Neuronal stem cell (in vitro differentiated cells): Measurements from ENCODE around the gene SLC24A2.

Experiments used
- DNase-seq: peaks from one replicate; pipeline ENCODE4 v3.0.0-alpha.2; 2013; ENCODE audit warnings: low spot score
- H2AFZ ChIP-seq: one replicate; pipeline ENCODE4 v1.6.1; 2013; ENCODE audit warnings: mild to moderate bottlenecking, low read length, inconsistent platforms
- H2AK5ac ChIP-seq: 2 replicates; pipeline ENCODE4 v1.6.1; 2013; ENCODE audit warnings: low read depth, mild to moderate bottlenecking, inconsistent platforms, low read length, moderate library complexity, mixed read lengths
- H2BK120ac ChIP-seq: 2 replicates; pipeline ENCODE4 v1.6.1; 2013; ENCODE audit warnings: low read depth, mild to moderate bottlenecking, inconsistent platforms, low read length, moderate library complexity, mixed read lengths
- H2BK12ac ChIP-seq: one replicate; pipeline ENCODE4 v1.6.1; 2013; ENCODE audit warnings: low read length, inconsistent platforms
- H2BK15ac ChIP-seq: 2 replicates; pipeline ENCODE4 v1.6.1; 2013; ENCODE audit warnings: mild to moderate bottlenecking, low read length, inconsistent platforms, mixed read lengths
- H2BK5ac ChIP-seq: one replicate; pipeline ENCODE4 v1.6.1; 2013; ENCODE audit warnings: inconsistent platforms, mild to moderate bottlenecking, low read length, moderate library complexity
- H3K14ac ChIP-seq: one replicate; pipeline ENCODE4 v1.6.1; 2013; ENCODE audit warnings: low read length, inconsistent platforms
- H3K18ac ChIP-seq: 2 replicates; pipeline ENCODE4 v1.6.1; 2013; ENCODE audit warnings: low read length, inconsistent platforms
- H3K23ac ChIP-seq: 2 replicates; pipeline ENCODE4 v1.6.1; 2013; ENCODE audit warnings: low read depth, mild to moderate bottlenecking, mixed read lengths, low read length, inconsistent platforms; ENCODE audit not compliant: poor library complexity
- H3K27ac ChIP-seq: replicated peaks from 3 replicates; pipeline ENCODE4 v1.5.1; 2013; ENCODE audit warnings: low read length, inconsistent platforms
- H3K27me3 ChIP-seq, 3 experiments: 2 replicates each; pipeline ENCODE4 v1.6.1; 2013; ENCODE audit warnings: low read length in 3 of 3, mild to moderate bottlenecking in 2 of 3, inconsistent platforms in 1 of 3, low read depth in 1 of 3, mixed read lengths in 1 of 3, moderate library complexity in 1 of 3; ENCODE audit not compliant: control insufficient read depth in 3 of 3, insufficient read depth in 3 of 3
- H3K36me3 ChIP-seq, 2 donors: replicated peaks in 1 of 2; 2 replicates each; pipeline ENCODE4 v1.6.1; 2013; ENCODE audit warnings: low read length in 2 of 2; ENCODE audit not compliant: control insufficient read depth in 2 of 2, insufficient read depth in 2 of 2
- H3K4ac ChIP-seq: 2 replicates; pipeline ENCODE4 v1.6.1; 2013; ENCODE audit warnings: inconsistent platforms, mild to moderate bottlenecking, low read length, moderate library complexity
- H3K4me1 ChIP-seq, 2 donors: 1 replicate in 1 of 2; 2 replicates in 1 of 2; pipeline ENCODE4 v1.6.1; 2013; ENCODE audit warnings: low read length in 2 of 2, low read depth in 1 of 2; ENCODE audit not compliant: control insufficient read depth in 2 of 2, insufficient read depth in 1 of 2
- H3K4me2 ChIP-seq: one replicate; pipeline ENCODE4 v1.6.1; 2013; ENCODE audit warnings: mild to moderate bottlenecking, low read length, inconsistent platforms; ENCODE audit not compliant: insufficient read depth, poor library complexity, severe bottlenecking
- H3K4me3 ChIP-seq, 2 donors: 2 replicates each; pipeline ENCODE4 v1.5.1; 2013; ENCODE audit warnings: low read length in 2 of 2, mild to moderate bottlenecking in 2 of 2, inconsistent platforms in 1 of 2, moderate library complexity in 1 of 2
- H3K79me1 ChIP-seq: one replicate; pipeline ENCODE4 v1.6.1; 2013; ENCODE audit warnings: low read depth, mild to moderate bottlenecking, inconsistent platforms, low read length, moderate library complexity
- H3K9ac ChIP-seq: one replicate; pipeline ENCODE4 v1.6.1; 2013; ENCODE audit warnings: mild to moderate bottlenecking, low read depth, low read length, inconsistent platforms; ENCODE audit not compliant: poor library complexity
- H3K9me3 ChIP-seq, 2 donors: replicated peaks in 1 of 2; 2 replicates each; pipeline versions ENCODE3 to v1.6.1; 2013; ENCODE audit warnings: low read length in 2 of 2, mild to moderate bottlenecking in 2 of 2, inconsistent platforms in 1 of 2, low read depth in 1 of 2, mixed read lengths in 1 of 2, moderate library complexity in 1 of 2; ENCODE audit not compliant: control insufficient read depth in 2 of 2, insufficient read depth in 1 of 2
- H4K8ac ChIP-seq: one replicate; pipeline ENCODE4 v1.6.1; 2013; ENCODE audit warnings: low read depth, mild to moderate bottlenecking, inconsistent platforms, low read length, moderate library complexity
- H4K91ac ChIP-seq: one replicate; pipeline ENCODE4 v1.6.1; 2013; ENCODE audit warnings: low read length, low read depth, mild to moderate bottlenecking, inconsistent platforms; ENCODE audit not compliant: poor library complexity
- WGBS, 2 donors: extraction: QIAGEN DNeasy Blood & Tissue Kit; methylation state at CpG; one replicate each; pipeline ENCODE4 v1.1.7; 2013; ENCODE audit warnings: missing lambda C conversion rate in 2 of 2, mixed read lengths in 1 of 2; ENCODE audit not compliant: insufficient read length in 2 of 2, insufficient replicate concordance in 1 of 2; ENCODE audit errors: extremely low coverage in 2 of 2; 5-methylcytosine and 5-hydroxymethylcytosine counted together

The SLC24A2 gene

GRCh38 chr9:19769213-19769612 lies 19.6 kb downstream of the SLC24A2 start:
- DNase-seq, result no peak
- Histone ChIP-seq H3K9me3 (no peaks in the 10 kb centered on the region), H2AFZ (no peak overlapping the region), H4K8ac (no peak overlapping the region), H3K4me3 (no peak overlapping the region), H3K4me1 (no peaks in the 10 kb centered on the region), H3K23ac (no peak overlapping the region), H3K4me2 (no peak overlapping the region), H3K27ac (no peak overlapping the region), H3K79me1 (peaks cover 2% of the 10 kb centered on the region), H3K4ac (no peak overlapping the region), H2AK5ac (no peak overlapping the region), H3K9ac (no peak overlapping the region), H3K27me3 (no peaks in the 10 kb centered on the region), H2BK120ac (no peak overlapping the region), H4K91ac (no peak overlapping the region), H2BK15ac (no peak overlapping the region), H2BK12ac (no peak overlapping the region), H3K18ac (no peak overlapping the region), H3K14ac (no peak overlapping the region), H3K36me3 (no peaks in the 10 kb centered on the region), H2BK5ac (no peak overlapping the region)
- no CpG with 5 or more reads among the region's 3 CpGs for WGBS, 2 donors

GRCh38 chr9:19768798-19769197 lies 20.0 kb downstream of the SLC24A2 start:
- Histone ChIP-seq H4K91ac (no peak overlapping the region), H2AFZ (no peak overlapping the region), H4K8ac (no peak overlapping the region), H2BK15ac (no peak overlapping the region), H3K27ac (no peak overlapping the region), H3K23ac (no peak overlapping the region), H3K14ac (no peak overlapping the region), H2AK5ac (no peak overlapping the region), H3K4me2 (no peak overlapping the region), H3K36me3 (no peaks in the 10 kb centered on the region), H3K4me3 (no peak overlapping the region), H3K18ac (no peak overlapping the region), H3K79me1 (peaks cover 2% of the 10 kb centered on the region), H3K9me3 (no peaks in the 10 kb centered on the region), H3K4me1 (no peaks in the 10 kb centered on the region), H2BK12ac (no peak overlapping the region), H2BK120ac (no peak overlapping the region), H3K27me3 (no peaks in the 10 kb centered on the region), H3K4ac (no peak overlapping the region), H2BK5ac (no peak overlapping the region), H3K9ac (no peak overlapping the region)
- no CpG with 5 or more reads among the region's 1 CpG for WGBS, 2 donors
- no peak for DNase-seq

- Histone ChIP-seq H3K4me2 (no peak overlapping the region), H3K14ac (no peak overlapping the region), H3K9ac (no peak overlapping the region), H3K4me1 (no peaks in the 10 kb centered on the region), H2BK120ac (no peak overlapping the region), H3K4ac (no peak overlapping the region), H4K91ac (no peak overlapping the region), H2BK5ac (no peak overlapping the region), H3K36me3 (no peaks in the 10 kb centered on the region), H3K23ac (no peak overlapping the region), H3K79me1 (no peaks in the 10 kb centered on the region), H2AFZ (no peak overlapping the region), H3K27ac (no peak overlapping the region), H4K8ac (no peak overlapping the region), H3K27me3 (no peaks in the 10 kb centered on the region), H2AK5ac (no peak overlapping the region), H2BK12ac (no peak overlapping the region), H3K4me3 (no peak overlapping the region), H3K9me3 (no peaks in the 10 kb centered on the region), H3K18ac (no peak overlapping the region), H2BK15ac (no peak overlapping the region)
- WGBS, 2 donors, result no CpG with 5 or more reads among the region's 1 CpG
- no peak for DNase-seq
Observed at GRCh38 chr9:19759066-19759465, 29.8 kb downstream of the SLC24A2 start.

- Histone ChIP-seq H3K27me3 (no peaks in the 10 kb centered on the region), H3K9me3 (no peaks in the 10 kb centered on the region), H4K8ac (no peak overlapping the region), H2BK120ac (no peak overlapping the region), H3K4ac (no peak overlapping the region), H2BK15ac (no peak overlapping the region), H2AK5ac (no peak overlapping the region), H3K4me2 (no peak overlapping the region), H3K4me3 (no peak overlapping the region), H3K9ac (no peak overlapping the region), H3K27ac (no peak overlapping the region), H2AFZ (no peak overlapping the region), H3K14ac (no peak overlapping the region), H3K79me1 (no peaks in the 10 kb centered on the region), H3K4me1 (no peaks in the 10 kb centered on the region), H3K18ac (no peak overlapping the region), H3K36me3 (no peaks in the 10 kb centered on the region), H2BK12ac (no peak overlapping the region), H4K91ac (no peak overlapping the region), H2BK5ac (no peak overlapping the region), H3K23ac (no peak overlapping the region)
- no peak for DNase-seq
Observed at GRCh38 chr9:19757745-19758144, 31.1 kb downstream of the SLC24A2 start.
